Measurements from ENCODE around the gene NPAS3. TPM values are rescaled to one million over a fixed set of nuclear protein-coding genes. Genes with fewer than 3 reads are reported as not detected.

The NPAS3 gene
- total and polyA plus RNA-seq, 2 donors (not counting 3 experiments of a cell fraction or from before 2014, with no cell fraction given), result 0.10 to 0.13 TPM

DNA sequence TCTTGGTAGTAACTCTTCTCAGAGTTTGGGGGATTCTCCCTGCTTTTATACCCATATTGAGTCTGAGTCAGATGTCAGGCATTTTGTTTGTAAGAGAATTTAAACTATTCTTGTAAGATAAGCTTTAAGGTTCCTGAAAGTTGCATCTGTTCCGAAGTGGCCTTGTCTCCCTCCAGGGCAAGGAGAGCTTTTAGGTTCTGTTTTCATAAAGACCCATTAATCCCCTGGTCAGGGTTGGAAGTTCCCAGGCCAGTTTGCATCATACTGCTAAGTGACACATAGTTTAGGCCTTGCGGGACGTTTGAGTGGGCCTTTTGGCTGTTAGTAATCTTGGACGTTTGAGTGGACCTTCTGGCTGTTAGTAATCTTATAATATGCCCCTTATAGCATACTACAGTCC is 396.7 kb downstream of the NPAS3 start:
- no peaks in the 10 kb centered on the region for H4K20me1 ChIP-seq (replicated peaks; ENCODE audit: control insufficient read depth, extremely low read depth, insufficient read depth, low read length)
- no peak overlapping the region for H3K27ac ChIP-seq (ENCODE audit: insufficient read depth, low read depth, low read length)
- H3K4me2 ChIP-seq (ENCODE audit: insufficient read depth, low read length), result no peak overlapping the region
- no peaks in the 10 kb centered on the region for H3K9me3 ChIP-seq (replicated peaks; ENCODE audit: control insufficient read depth, insufficient read depth, low read length)
- dilution Hi-C loops (cut with MboI; ENCODE audit: extremely low pct_ligation_motif_present, low sequenced_read_pairs), result no loop called here
- FAIRE-seq (no peak), DNase-seq (ENCODE audit: low read depth, low spot score) (no peak)
- intact Hi-C loops (cut with micrococcal nuclease), result no loop called here
- no peak overlapping the region for H3K4me3 ChIP-seq (replicated peaks in 1 of 3; ENCODE audit: insufficient read depth in 1 of 3, low read depth in 1 of 3, low read length in 3 of 3)
- POLR2A ChIA-PET, result no interaction called here
- H3K9ac ChIP-seq (replicated peaks; ENCODE audit: extremely low read depth, insufficient read depth, low read length), result no peak overlapping the region
- H3K36me3 ChIP-seq (ENCODE audit: control insufficient read depth in 2 of 2, extremely low read depth in 1 of 2, insufficient read depth in 2 of 2, low read length in 2 of 2), result no peaks in the 10 kb centered on the region
- H3K9me1 ChIP-seq (replicated peaks; ENCODE audit: control insufficient read depth, extremely low read depth, insufficient read depth, low read length), result no peaks in the 10 kb centered on the region
- H3K27me3 ChIP-seq (ENCODE audit: control insufficient read depth in 2 of 2, insufficient read depth in 2 of 2, low read length in 2 of 2), result no peaks in the 10 kb centered on the region
- TF ChIP-seq CTCF (IDR thresholded peaks at IDR 0.05; ENCODE audit: extremely low read depth in 1 of 2, insufficient read depth in 1 of 2, low read depth in 1 of 2, low read length in 2 of 2) (no peak), POLR2AphosphoS5 (IDR thresholded peaks at IDR 0.05; ENCODE audit: insufficient read depth, low read depth, low read length) (no peak), GATA2 (IDR thresholded peaks at IDR 0.05; ENCODE audit: insufficient read depth, insufficient read length, low read depth, low read length) (no peak), EZH2 (IDR thresholded peaks at IDR 0.05; ENCODE audit: borderline replicate concordance, low read depth, low read length, severe bottlenecking) (no peak), POLR2A (IDR thresholded peaks at IDR 0.05; ENCODE audit: low read depth, low read length) (no peak), MYC (IDR thresholded peaks at IDR 0.05; ENCODE audit: low read depth, low read length) (no peak), FOS (IDR thresholded peaks at IDR 0.05; ENCODE audit: borderline replicate concordance, insufficient read depth, low read length) (no peak), JUN (IDR thresholded peaks at IDR 0.05; ENCODE audit: borderline replicate concordance, insufficient read depth, insufficient read length, low read depth) (no peak)
- TF ChIP-seq, protein P1, sequence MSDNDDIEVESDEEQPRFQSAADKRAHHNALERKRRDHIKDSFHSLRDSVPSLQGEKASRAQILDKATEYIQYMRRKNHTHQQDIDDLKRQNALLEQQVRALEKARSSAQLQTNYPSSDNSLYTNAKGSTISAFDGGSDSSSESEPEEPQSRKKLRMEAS (IDR thresholded peaks at IDR 0.05; ENCODE audit: insufficient read depth, insufficient read length), result no peak
- no peaks in the 10 kb centered on the region for H3K4me1 ChIP-seq (ENCODE audit: control insufficient read depth, extremely low read depth, insufficient read depth, low read length)
- no TSS peak for BruUV-seq (replicated peaks)
- H3K79me2 ChIP-seq (ENCODE audit: control insufficient read depth, insufficient read depth, low read length), result no peaks in the 10 kb centered on the region
- H2AFZ ChIP-seq (ENCODE audit: low read depth, low read length), result no peak overlapping the region
- CTCF ChIA-PET, result no interaction called here

Measured in endothelial cell of umbilical vein (primary cell).